ENCODE measurements around the gene CKLF.

- no peak for TF ChIP-seq SOX15 (CRISPR knock-in tag; IDR thresholded peaks at IDR 0.05)
- TF ChIP-seq JAZF1 (CRISPR knock-in tag; IDR thresholded peaks at IDR 0.05): no peak
- TF ChIP-seq TCF7 (CRISPR knock-in tag; IDR thresholded peaks at IDR 0.05; ENCODE audit: low read depth): no peak
- no peak for TF ChIP-seq CBFB (CRISPR knock-in tag; IDR thresholded peaks at IDR 0.05; ENCODE audit: low read depth)
- no peak for TF ChIP-seq CTCF (IDR thresholded peaks at IDR 0.05)
- no peak for TF ChIP-seq USF2 (CRISPR knock-in tag; IDR thresholded peaks at IDR 0.05)
- no peak for TF ChIP-seq ETV6 (CRISPR knock-in tag; IDR thresholded peaks at IDR 0.05)
- no peak for TF ChIP-seq NFE2L1 (CRISPR knock-in tag; IDR thresholded peaks at IDR 0.05)
- no peak for TF ChIP-seq RELA (CRISPR knock-in tag; IDR thresholded peaks at IDR 0.05; ENCODE audit: borderline replicate concordance)
- TF ChIP-seq USF1 (CRISPR knock-in tag; IDR thresholded peaks at IDR 0.05): no peak
- no peak for TF ChIP-seq FOXK1 (CRISPR knock-in tag; IDR thresholded peaks at IDR 0.05)
- no peak for TF ChIP-seq SP1 (CRISPR knock-in tag; conservative IDR thresholded peaks at IDR 0.05)
Observed at GRCh38 chr16:66612422-66612821, 60.0 kb downstream of the CKLF start.

Data from WTC11 (cell line).